ENCODE measurements around the gene DAPK2. TPM values are rescaled to one million over a fixed set of nuclear protein-coding genes. Genes with fewer than 3 reads are reported as not detected.

The DAPK2 gene
- total RNA-seq, 1 donor from 2014 or later: 1.6 TPM

DNA sequence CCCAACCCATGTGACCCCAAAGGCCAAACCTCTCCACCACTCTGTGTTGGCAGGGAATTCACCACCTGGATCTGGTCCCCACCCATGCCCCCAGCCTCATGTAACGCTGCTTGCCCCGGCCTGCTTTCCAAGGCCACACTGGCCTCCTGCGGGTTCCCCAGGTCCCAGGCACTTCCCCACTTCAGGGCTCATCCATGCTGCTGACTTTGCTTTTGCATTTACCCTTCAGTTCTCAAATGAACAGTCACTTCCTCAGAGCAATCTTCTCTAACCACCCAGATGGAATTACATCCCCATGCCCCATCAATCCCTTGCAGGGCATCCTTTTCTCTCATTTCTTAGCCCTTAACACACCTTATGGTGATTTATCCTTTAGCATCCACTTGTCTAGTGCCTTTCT, 9.2 kb downstream of the DAPK2 start:
- DNase-seq (ENCODE audit: low spot score): no peak
- no peaks in the 10 kb centered on the region for H3K9me3 Mint-ChIP-seq (ENCODE audit: low read depth)
- TF ChIP-seq, protein P1, sequence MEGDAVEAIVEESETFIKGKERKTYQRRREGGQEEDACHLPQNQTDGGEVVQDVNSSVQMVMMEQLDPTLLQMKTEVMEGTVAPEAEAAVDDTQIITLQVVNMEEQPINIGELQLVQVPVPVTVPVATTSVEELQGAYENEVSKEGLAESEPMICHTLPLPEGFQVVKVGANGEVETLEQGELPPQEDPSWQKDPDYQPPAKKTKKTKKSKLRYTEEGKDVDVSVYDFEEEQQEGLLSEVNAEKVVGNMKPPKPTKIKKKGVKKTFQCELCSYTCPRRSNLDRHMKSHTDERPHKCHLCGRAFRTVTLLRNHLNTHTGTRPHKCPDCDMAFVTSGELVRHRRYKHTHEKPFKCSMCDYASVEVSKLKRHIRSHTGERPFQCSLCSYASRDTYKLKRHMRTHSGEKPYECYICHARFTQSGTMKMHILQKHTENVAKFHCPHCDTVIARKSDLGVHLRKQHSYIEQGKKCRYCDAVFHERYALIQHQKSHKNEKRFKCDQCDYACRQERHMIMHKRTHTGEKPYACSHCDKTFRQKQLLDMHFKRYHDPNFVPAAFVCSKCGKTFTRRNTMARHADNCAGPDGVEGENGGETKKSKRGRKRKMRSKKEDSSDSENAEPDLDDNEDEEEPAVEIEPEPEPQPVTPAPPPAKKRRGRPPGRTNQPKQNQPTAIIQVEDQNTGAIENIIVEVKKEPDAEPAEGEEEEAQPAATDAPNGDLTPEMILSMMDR (IDR thresholded peaks at IDR 0.05): no peak
- no peaks in the 10 kb centered on the region for H3K36me3 Mint-ChIP-seq (ENCODE audit: low read depth)
- H3K4me3 Mint-ChIP-seq (ENCODE audit: unreplicated experiment): no peak overlapping the region
- H3K4me1 Mint-ChIP-seq (ENCODE audit: low read depth): no peaks in the 10 kb centered on the region
- no peaks in the 10 kb centered on the region for H3K27me3 Mint-ChIP-seq (ENCODE audit: low read depth)
- H3K27ac Mint-ChIP-seq (ENCODE audit: unreplicated experiment): no peak overlapping the region

DNA sequence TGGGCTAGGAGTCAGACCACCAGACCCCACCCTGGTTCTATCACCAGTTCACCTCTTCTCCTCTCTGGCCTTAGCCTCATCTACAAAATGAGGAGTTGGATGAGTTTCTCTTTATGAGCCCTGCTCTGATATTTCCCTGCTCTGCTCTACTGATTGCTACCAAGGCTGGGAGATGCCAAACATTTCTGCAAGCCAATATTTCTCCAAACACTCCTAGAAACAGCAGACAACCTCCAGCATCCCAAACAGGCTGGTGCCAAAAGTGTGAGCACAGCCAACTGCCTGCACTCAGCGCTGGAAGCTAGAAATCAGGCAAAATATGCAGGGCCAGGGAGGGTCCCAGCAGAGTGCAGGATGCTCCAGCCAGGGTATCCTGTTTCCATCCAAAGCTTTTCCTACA, 10.8 kb downstream of the DAPK2 start:
- H3K4me1 Mint-ChIP-seq (ENCODE audit: low read depth): no peaks in the 10 kb centered on the region
- H3K4me3 Mint-ChIP-seq (ENCODE audit: unreplicated experiment): no peak overlapping the region
- H3K27me3 Mint-ChIP-seq (ENCODE audit: low read depth): no peaks in the 10 kb centered on the region
- DNase-seq (ENCODE audit: low spot score): no peak
- no peaks in the 10 kb centered on the region for H3K9me3 Mint-ChIP-seq (ENCODE audit: low read depth)
- TF ChIP-seq, protein P1 (IDR thresholded peaks at IDR 0.05): no peak
- no peaks in the 10 kb centered on the region for H3K36me3 Mint-ChIP-seq (ENCODE audit: low read depth)
- no peak overlapping the region for H3K27ac Mint-ChIP-seq (ENCODE audit: unreplicated experiment)

DNA sequence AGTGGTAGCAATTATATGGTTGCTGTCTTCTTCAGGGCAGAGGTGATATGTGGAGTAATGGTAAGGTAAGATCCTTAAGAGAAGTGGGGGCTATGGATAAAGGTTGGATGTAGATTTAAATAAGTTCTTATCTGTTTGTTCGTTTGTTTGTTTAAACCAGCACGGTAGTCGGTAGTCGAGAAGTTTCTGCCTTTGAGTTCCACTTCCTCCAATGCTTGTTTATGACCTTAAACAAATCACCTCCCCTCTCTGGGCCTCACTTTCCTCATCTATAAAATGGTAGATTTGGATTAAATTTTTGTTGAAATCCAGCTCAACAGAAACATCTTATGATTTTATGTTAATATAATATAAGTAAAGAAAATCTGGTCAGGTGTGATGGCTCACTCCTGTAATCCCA, 11.8 kb downstream of the DAPK2 start:
- TF ChIP-seq, protein P1 (IDR thresholded peaks at IDR 0.05): no peak
- Mint-ChIP-seq H3K4me1 (ENCODE audit: low read depth) (no peaks in the 10 kb centered on the region), H3K4me3 (ENCODE audit: unreplicated experiment) (no peak overlapping the region), H3K27ac (ENCODE audit: unreplicated experiment) (no peak overlapping the region), H3K36me3 (ENCODE audit: low read depth) (no peaks in the 10 kb centered on the region), H3K9me3 (ENCODE audit: low read depth) (no peaks in the 10 kb centered on the region), H3K27me3 (ENCODE audit: low read depth) (no peaks in the 10 kb centered on the region)
- no peak for DNase-seq (ENCODE audit: low spot score)

DNA sequence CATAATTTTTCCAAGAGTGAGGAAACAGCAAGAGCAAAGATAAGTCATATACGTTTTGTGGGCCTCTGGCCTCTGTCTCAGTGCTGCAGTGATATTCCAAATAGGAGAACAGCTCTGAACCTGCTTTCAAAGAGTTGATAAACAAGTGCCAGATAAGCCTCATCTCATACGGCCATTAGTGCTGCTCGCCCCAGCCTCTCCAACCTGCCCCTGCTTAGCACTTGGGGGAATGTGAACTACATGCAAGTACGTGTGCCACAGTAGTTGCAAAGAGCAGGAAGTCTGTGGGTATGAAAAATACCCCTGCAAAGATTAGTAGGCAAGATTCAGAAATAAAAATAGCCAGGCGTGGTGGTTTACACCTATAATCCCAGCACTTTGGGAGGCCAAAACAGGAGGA, 14.0 kb downstream of the DAPK2 start:
- Mint-ChIP-seq H3K9me3 (ENCODE audit: low read depth) (no peaks in the 10 kb centered on the region), H3K27ac (ENCODE audit: unreplicated experiment) (no peak overlapping the region), H3K4me1 (ENCODE audit: low read depth) (peaks cover 5% of the 10 kb centered on the region), H3K4me3 (ENCODE audit: unreplicated experiment) (no peak overlapping the region), H3K27me3 (ENCODE audit: low read depth) (no peaks in the 10 kb centered on the region), H3K36me3 (ENCODE audit: low read depth) (no peaks in the 10 kb centered on the region)
- no peak for DNase-seq (ENCODE audit: low spot score)
- TF ChIP-seq, protein P1 (IDR thresholded peaks at IDR 0.05): no peak

DNA sequence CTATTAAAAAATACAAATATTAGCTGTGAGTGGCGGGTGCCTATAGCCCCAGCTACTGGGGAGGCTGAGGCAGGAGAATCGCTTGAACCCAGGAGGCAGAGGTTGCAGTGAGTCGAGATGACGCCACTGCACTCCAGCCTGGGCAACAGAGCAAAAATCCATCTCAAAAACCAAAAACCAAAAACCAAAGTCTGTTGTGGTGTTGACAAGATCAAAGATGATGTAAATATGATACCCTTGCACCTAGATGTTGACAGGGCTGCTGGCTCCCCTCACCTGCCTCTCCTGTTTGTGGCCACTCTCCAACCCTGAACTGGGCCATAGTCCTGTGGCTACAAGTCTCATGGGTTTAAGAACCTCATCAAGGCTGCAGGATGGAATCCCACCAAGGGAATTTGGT, 16.2 kb downstream of the DAPK2 start:
- H3K27ac Mint-ChIP-seq (ENCODE audit: unreplicated experiment): no peak overlapping the region
- TF ChIP-seq, protein P1 (IDR thresholded peaks at IDR 0.05): no peak
- no peak overlapping the region for H3K4me3 Mint-ChIP-seq (ENCODE audit: unreplicated experiment)
- DNase-seq (ENCODE audit: low spot score): no peak
- no peaks in the 10 kb centered on the region for H3K27me3 Mint-ChIP-seq (ENCODE audit: low read depth)
- no peaks in the 10 kb centered on the region for H3K9me3 Mint-ChIP-seq (ENCODE audit: low read depth)
- no peaks in the 10 kb centered on the region for H3K36me3 Mint-ChIP-seq (ENCODE audit: low read depth)
- H3K4me1 Mint-ChIP-seq (ENCODE audit: low read depth): peaks cover 6% of the 10 kb centered on the region

All from chondrocyte (in vitro differentiated cells).